Activated effector memory CD4-positive, alpha-beta T cell treated with anti-CD3 and anti-CD28 coated beads, Interleukin-2, amount 50 U/mL, for 16 hours (primary cell): ENCODE results near the gene ACVRL1.
A peak's percentile ranks its signal among the peaks of the same experiment; 100 is the strongest.

Source experiments
- DNase-seq: peaks from one replicate; pipeline ENCODE4 v3.0.0-alpha.2; 2020

ACVRL1 gene

DNA sequence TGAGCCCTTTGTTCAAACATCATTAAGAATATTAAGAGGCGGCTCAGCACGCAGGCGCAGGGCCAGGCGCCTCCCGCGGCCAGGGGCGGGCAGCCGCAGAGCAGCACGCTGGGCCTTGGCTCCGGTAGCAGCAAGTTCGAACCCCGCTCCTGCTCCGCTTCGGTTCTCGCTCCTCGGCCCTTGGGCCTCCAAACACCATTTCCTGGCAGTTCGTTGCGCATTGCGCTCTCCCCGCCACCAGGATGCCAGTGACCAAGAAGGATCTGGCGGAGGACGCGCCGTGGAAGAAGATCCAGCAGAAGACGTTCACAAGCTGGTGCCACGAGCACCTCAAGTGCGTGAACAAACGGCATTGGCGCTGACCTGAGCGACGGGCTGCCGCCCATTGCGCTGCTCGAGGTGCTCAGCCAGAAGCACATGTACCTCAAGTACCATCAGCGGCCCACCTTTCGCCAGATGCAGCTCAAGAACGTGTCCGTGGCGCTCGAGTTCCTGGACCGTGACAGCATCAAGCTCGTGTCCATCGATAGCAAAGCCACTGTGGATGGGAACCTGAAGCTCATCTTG, 6.9 kb upstream of the ACVRL1 start:
- DNase-seq: no peak

DNA sequence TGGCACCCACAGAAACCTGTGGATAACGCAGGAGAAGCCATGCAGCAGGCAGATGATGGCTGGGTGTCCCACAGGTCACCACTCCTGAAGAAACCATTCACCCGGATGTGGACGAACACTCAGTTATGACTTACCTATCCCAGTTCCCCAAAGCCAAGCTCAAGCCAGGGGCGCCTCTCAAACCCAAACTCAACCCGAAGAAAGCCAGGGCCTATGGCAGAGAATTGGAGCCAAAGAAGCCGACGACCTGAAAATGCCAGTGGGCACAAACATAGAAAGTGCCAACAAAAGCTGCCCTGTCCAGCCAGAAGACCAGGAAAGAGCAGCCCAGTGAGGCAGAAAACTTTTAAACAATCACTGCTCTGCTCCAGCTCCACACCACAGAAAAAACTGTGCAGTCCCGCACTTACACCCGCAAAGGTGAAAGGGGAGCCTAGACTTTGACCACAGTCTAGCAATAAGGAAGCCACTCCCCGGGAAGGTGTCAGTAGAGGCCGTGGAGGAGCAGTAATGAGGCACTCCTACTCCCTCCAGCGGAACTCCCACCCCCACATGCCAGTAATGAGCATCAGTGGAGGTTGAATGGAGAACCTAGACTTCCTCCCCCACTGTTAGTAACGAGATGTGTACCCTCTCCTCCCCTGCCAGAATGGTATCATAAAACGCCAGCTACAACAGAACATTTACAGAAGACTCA, 6.0 kb upstream of the ACVRL1 start:
- no peak for DNase-seq

DNA sequence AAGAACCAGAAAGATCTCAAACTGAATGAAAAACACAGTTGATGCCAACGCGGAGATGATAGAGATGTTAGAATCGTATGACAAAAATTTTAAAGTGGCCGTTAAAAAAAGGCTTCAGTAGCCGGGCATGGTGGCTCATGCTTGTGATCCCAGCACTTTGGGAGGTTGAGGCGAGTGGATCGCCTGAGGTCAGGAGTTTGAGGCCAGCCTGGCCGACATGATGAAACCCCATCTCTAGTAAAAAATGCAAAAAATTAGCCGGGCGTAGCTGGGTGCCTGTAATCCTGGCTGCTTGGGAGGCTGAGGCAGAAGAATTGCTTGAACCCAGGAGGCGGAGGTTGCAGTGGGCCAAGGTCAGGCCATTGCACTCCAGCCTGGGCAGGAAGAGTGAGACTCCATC, 5.4 kb upstream of the ACVRL1 start:
- no peak for DNase-seq

DNA sequence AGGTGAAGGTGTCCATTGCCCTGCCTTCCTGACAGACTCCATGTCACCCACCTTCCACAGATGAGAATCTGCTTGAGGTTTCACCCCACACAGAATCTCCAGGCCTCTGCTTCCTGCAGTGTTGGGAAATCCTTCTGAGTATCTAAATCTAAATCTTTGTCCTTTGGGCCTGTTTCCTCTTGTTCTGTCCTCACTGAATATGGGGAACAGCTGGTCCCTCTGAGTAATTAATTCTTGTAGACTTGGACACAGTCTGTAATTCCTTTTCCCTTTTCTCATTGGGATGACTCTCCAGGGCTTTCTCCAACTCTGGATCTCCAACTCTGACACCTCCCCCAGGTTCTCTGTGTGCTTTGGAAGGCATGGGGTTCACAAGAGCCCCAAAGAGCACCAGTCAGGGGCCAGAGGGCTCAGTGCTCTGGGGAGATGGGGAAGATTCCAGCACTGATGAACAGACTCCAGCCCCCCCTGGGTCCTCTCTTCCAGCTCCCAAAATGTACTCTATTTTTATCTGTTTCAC, 2.3 kb upstream of the ACVRL1 start:
- DNase-seq: peak; percentile 3

DNA sequence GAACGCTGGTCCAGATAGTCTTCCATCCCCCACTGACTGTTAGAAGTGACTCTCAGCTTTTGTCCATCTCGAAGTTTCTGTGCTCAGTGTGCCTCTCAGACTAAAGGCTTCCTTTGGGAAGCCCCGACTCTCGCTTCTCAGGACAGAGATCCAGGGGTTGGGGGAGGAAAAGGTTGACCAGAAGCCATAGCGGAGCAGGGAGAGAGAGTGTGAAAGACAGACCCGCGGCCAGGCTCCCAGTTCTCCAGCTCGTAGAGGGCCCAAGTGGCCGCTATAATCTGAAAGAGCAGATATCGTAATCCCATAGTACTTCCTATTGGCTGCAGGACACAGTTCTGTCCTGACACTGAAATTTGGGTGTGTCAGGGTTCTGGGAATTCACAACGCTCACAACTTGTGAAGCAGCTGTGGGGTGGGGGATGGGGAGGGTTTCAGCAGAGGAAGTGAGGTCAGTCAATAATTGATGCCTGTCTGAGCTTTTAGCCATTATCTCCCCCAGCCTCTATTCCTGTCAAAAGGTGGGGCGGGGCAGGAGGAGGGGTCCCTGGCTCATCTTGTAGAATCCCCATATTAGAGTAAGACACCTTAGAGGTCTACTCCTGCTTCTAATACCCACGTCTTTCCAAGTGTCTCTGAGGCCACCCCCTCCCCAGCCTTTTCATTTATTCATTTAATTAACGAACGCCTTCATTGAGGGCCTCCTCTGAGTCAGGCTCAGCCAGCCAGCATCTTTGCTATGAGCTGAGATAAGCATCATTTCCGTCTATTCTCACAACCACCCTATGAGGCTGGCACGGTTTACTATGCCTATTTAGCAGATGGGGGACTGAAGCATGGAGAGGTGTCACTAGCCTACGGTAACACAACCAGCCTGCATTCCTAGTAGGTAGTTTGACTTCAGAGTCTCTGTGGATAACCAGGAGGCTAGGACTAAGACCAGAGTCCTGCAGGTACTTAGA, 1.6 kb upstream of the ACVRL1 start:
- DNase-seq: peak; percentile 46

DNA sequence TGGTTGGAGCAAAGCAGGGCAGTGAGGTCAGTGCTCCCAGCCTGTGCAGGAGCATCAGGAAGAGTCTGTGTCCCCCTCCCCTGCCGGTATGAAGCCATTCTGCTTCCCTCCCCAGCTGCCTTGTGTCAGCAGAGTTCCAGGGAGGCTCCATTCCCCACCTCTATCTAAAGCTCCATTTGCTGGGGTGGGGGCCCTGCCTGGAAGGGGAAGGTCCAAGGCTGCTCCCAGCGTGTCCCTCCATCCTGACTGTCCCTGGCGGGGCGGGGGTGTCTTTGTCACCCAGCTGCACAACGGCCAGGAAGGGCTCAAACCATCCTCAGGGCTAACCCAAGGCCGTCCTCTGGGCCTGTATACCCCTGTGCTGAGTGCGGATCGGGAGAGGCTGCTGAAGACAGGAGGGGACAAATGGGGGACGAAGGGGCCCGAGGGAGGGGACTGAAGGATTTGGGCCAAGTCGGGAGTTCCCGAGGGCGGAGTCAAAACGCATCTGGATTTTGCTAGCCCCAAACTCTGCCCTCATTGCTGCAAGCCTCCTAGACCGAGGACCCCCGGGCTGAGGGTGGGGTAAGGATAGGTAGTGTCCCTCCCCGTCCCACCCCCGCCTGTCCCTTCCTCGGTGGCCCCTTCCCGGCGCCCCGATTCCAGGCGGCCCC, 748 bp upstream of the ACVRL1 start:
- peak; percentile 58 for DNase-seq

DNA sequence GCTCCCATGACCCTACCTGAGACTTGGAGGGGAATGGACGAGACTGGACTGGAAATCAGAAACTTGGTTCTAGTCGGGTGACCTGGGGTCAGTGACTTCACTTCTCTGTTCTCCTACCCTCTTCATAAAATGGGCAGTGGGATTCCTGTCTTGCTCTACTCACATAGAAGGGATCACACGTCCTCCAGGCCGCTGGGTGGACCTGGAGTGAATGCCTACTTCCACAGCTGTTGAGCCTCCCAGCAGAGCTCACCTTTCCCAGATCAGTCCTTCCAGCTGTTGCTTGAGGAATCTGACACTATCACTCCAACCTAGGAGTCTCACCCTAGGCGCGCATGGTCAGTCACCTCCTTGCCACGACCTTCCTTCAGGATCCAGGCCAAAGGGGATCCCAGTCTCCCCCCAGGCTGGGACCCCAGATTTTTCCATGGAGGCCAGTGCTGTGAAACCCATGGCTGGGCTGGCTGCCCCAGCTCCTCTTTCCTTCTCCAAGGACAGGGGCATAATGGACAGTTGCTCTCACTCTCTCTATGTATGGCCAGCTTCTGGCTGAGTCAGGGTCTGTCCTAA, 637 bp downstream of the ACVRL1 start:
- DNase-seq: peak; percentile 49

DNA sequence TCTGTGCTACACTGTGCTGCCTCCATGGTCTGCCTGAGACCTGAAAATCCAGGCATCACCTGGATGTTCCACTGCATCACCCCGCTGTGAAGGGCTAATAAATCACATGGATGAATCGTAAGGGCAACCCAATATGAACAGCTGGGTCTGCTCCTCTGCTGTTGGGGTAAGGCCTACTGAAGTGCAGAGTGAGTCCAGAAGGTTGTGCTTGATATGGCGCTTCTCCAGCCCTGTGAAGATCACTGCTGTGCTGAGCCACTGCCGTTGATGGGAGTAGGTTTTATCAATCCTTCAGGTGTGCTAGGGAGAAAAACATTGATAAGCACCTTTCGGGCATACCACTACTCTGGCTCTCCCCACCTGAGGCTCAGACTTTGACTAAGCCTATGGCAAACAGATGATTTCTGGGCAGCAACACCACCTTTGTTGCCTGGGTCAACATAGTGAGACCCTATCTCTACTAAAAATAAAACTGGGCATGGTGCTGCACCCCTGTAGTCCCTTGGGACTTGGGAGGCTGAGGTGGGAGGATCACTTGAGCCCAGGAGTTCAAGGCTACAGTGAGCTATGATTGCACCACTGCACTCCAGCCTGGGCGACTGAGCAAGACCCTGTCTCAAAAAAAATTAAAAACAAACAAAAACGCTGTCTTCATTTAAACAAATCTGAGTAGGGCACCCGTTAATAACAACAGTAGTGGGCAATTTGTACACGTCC, 1.7 kb downstream of the ACVRL1 start:
- DNase-seq: peak; percentile 33

DNA sequence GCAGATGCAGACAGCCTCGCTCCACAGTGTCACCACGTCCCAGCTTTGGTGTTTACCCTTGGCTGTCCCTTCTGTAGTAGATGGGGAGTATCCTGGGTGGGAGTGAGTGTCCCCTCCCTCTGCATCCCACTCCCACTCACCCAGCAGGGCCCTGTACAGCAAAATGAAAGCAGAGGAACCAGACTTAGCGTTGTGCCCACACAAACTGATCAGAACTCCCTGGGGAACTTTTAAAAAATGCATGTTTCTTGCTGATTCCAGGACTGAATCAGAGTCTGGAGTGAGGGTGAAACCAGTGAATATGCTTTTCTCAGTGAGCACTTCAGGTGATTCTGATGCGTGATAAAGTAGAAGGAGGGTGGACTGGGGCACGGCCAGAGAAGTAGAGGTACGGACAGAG, 2.9 kb downstream of the ACVRL1 start:
- peak; percentile 39 for DNase-seq

DNA sequence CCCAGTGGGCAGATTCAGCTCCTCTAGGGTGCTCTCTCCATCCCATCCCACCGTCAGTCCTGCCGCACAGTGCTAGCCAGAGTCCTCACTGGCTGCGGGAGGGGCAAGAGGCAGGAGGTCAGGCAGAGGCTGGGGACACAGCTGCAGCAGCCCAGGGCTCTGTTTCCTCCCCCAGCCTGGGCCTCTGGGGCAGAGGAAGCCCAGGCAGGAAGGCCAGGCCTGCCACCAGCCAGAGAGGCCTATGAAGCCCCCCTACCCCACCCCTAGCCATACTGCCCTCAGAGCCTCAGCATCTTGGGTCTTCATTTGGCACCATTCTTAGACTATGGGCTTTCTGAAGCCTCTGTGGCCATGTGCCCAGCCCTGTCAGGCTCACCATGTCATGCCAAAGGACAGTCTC, 3.4 kb downstream of the ACVRL1 start:
- no peak for DNase-seq

DNA sequence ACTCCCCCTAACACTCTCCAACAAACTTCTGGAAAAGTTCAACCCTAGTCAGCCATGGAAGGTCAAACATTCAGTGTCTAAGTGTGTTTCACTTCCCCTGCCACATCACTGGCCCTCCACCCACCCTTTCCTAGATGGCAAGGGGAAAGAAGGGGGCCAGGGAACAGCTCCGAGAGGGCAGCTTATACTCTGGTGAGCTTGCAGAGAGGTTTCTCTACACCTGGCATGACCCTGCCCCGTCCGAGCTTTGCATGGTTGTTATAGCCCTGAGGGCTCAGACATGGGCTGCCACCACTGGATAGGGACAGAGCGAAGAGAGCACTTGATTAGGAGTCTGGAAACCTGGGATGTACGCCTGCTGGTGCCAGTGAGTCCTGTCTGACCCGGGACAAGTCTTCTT, 4.0 kb downstream of the ACVRL1 start:
- peak; percentile 13 for DNase-seq

DNA sequence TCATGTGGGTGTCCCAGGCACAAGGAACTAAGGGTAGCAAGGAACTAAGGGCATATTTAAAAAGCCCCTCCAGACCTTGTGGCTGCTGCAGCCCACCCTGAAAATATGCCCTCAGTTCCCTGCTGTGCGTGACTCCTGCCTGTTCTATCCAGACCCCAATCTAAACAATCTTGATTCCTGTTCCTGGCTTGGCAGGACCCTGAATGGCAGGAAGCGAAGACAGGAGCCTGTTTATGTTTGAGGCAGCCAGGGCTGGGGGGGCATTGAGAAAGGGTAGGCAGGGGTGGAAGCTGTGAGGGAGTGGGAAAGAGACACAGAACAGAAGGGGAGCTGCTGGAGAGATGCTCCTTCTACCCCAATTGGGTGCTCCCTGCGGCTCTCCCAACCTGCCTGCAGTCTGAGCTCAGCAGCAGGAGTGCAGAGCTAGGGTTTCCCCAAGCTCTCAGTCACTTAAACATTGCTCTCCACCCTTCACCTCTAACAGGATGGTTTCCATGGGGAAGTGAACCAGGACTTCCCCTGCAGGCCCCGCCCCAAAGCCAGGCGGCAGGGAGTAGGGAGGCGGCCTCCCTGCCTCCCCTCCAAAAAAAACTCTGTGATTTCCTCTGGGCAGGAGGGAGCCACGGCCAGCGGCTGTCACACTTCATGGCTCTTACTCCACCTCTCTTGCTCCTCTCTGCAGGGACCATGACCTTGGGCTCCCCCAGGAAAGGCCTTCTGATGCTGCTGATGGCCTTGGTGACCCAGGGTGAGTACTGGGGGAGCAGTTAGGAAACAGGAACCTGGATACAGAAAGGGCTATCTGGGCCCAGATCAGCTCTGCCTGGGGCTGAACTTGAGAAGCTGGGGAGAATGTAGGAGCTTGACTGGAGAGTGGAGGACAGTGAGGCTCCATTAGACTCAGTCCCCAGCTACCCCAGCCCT, 4.7 kb downstream of the ACVRL1 start:
- peak; percentile 37 for DNase-seq

DNA sequence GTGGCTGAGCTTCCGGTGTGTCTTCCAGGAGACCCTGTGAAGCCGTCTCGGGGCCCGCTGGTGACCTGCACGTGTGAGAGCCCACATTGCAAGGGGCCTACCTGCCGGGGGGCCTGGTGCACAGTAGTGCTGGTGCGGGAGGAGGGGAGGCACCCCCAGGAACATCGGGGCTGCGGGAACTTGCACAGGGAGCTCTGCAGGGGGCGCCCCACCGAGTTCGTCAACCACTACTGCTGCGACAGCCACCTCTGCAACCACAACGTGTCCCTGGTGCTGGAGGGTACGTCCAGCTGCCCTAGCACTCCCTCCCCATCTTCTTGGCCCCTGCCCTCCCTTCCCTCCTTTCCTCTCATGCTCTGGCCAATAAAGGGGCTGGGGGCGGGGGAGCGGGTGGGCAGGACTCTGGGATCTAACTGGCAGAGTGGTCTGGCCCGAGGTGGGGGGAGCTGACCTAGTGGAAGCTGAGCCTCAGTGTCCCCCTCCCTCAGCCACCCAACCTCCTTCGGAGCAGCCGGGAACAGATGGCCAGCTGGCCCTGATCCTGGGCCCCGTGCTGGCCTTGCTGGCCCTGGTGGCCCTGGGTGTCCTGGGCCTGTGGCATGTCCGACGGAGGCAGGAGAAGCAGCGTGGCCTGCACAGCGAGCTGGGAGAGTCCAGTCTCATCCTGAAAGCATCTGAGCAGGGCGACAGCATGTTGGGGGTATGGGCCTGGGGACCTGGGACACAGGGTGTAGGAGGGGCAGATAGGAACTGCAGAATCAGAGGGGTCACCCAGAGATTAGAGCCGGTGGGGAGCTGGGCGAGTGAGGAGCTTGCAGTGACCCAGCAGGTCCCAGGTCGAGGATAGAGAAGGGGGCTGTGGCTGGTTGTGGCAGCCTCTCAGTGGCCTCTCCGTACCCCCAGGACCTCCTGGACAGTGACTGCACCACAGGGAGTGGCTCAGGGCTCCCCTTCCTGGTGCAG, 6.0 kb downstream of the ACVRL1 start:
- peak; percentile 55 for DNase-seq

DNA sequence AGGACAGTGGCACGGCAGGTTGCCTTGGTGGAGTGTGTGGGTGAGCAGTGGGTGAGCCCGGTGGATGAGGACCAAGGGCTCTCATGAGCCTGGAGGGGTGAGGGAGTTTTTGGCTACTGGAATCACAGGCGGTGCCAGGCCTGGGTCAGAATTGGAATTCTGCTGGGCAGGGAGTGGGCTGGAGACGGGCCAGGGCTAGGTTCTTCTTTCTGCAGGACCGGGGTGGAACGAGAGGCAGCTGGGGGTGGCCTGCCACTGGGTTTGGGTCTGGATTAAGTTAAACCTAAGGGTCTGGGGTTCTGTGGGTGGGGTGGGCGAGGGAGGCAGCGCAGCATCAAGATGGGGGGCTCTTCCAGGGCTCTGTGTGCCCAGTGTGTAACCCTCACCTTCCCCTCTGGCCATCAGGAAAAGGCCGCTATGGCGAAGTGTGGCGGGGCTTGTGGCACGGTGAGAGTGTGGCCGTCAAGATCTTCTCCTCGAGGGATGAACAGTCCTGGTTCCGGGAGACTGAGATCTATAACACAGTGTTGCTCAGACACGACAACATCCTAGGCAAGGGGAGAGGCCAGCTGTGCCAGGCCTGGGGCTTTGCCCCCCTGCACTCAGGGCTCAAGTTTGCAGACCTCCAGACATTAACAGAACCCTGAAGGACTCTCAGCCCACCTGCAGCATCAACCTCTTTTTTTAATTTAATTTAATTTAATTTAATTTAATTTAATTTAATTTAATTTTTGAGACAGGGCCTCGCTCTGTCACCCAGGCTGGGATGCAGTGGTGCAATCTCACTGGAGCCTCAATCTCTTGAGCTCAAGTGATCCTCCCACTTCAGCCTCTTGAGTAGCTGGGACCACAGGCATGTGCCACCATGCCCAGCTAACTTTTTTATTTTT, 7.0 kb downstream of the ACVRL1 start:
- peak; percentile 51 for DNase-seq

DNA sequence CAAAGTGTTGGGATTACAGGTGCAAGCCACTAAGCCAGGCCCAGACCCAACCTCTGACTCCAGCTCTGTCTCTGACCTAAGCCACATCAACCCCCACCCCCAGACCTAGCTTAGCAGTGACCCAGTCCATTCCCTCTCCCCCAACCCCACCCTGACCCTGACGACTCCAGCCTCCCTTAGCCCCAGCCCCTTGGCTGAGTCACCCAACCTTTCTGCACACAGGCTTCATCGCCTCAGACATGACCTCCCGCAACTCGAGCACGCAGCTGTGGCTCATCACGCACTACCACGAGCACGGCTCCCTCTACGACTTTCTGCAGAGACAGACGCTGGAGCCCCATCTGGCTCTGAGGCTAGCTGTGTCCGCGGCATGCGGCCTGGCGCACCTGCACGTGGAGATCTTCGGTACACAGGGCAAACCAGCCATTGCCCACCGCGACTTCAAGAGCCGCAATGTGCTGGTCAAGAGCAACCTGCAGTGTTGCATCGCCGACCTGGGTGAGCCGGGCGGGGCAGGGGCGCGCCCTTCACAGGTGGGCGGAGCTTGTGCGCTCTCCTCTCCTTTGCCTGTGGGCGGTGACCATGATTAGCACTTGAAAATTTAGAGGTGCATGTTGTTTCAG, 7.8 kb downstream of the ACVRL1 start:
- peak; percentile 49 for DNase-seq

DNA sequence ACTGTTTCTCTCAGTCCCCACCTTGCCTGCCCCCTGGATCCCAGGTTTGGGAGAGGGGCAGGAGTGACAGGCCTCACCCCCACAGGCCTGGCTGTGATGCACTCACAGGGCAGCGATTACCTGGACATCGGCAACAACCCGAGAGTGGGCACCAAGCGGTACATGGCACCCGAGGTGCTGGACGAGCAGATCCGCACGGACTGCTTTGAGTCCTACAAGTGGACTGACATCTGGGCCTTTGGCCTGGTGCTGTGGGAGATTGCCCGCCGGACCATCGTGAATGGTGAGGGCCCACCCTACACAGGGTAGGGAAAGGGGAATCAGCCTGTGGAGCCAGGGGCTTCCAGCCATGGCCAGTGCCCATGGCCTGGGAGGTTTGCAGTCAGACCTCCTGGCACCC, 8.6 kb downstream of the ACVRL1 start:
- peak; percentile 38 for DNase-seq

DNA sequence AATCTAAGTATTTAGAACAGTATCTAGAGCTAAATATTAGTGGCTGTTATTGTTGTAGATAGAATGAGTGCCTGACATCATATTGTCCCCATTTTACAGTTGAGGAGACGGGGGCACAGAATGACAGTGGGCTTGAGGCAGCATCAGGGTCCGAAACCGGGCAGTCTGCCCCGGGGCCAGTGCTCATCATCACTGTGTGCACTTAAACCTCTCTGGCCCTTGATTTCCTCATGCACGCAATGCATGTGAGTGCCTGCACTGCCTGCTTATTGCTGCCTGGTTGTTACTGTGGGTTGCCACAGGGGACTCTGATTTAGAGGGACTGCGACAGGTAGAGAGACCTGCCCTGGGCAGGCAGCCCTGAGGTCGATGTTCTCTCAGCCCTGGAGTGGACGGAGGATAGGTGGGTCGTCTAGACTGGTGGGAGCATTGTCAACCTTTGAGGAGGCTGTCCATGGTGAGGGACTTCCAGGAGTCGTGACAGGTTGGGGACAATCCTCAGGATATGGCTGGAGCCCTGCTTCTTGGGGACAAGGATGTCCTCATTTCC, 9.8 kb downstream of the ACVRL1 start:
- DNase-seq: no peak
